Astrocyte (in vitro differentiated cells and primary cell): ENCODE data around the gene PLD5.
"Not testable (repeated sequence)": the region's sequence is repeated elsewhere in the genome, so short reads cannot be mapped to it uniquely, and the experiment has no call there.

Experiments used
- CTCF ChIP-seq: IDR thresholded peaks from 2 replicates; pipeline ENCODE4 v1.5.1; 2011; ENCODE audit warnings: low read depth, mild to moderate bottlenecking, inconsistent platforms, low read length, moderate library complexity; ENCODE audit not compliant: insufficient read depth
- EZH2 ChIP-seq: IDR thresholded peaks from 2 replicates; pipeline ENCODE4 v1.6.1; 2012; ENCODE audit warnings: mild to moderate bottlenecking, low read length, inconsistent platforms; ENCODE audit not compliant: insufficient read depth

GRCh38 chr1:242376121-242376520, 148.4 kb downstream of the PLD5 start:
- TF ChIP-seq CTCF, EZH2: not testable (repeated sequence)
